Measurements from ENCODE around the gene SLC7A11. TPM values are rescaled to one million over a fixed set of nuclear protein-coding genes. Genes with fewer than 3 reads are reported as not detected.
"Not testable (repeated sequence)": the region's sequence is repeated elsewhere in the genome, so short reads cannot be mapped to it uniquely, and the experiment has no call there.

SLC7A11 gene
- total RNA-seq, 1 donor from 2014 or later: 9.6 TPM

- H3K4me3 ChIP-seq: peak overlapping the region; percentile 43
- peak overlapping the region; percentile 67 for H3K4me2 ChIP-seq
- peak; percentile 19 for DNase-seq (ENCODE audit: low spot score)
- H3K4me1 ChIP-seq: peaks cover 28% of the 10 kb centered on the region
- Mint-ChIP-seq H3K36me3 (peaks cover under 1% of the 10 kb centered on the region), H3K4me3 (peak overlapping the region; percentile 85), H3K27ac (peak overlapping the region; percentile 98), H3K4me1 (peaks cover 32% of the 10 kb centered on the region), H3K9me3 (no peaks in the 10 kb centered on the region), H3K27me3 (ENCODE audit: insufficient read depth, low read depth) (peaks cover 4% of the 10 kb centered on the region)
- H3K9ac ChIP-seq: no peak overlapping the region
- no peak overlapping the region for H3K27ac ChIP-seq
- no peaks in the 10 kb centered on the region for H3K27me3 ChIP-seq
- H4K20me1 ChIP-seq (ENCODE audit: low read depth): no peaks in the 10 kb centered on the region
- H2AFZ ChIP-seq (replicated peaks): peak overlapping the region; percentile 48
- H3K79me2 ChIP-seq (ENCODE audit: low read depth): peaks cover 40% of the 10 kb centered on the region
- H3F3A ChIP-seq (ENCODE audit: low read depth): peaks cover 19% of the 10 kb centered on the region
- no peaks in the 10 kb centered on the region for H3K36me3 ChIP-seq
- TF ChIP-seq EZH2 (IDR thresholded peaks at IDR 0.05): no peak
- no peak for TF ChIP-seq EZH2phosphoT487 (IDR thresholded peaks at IDR 0.05)
- TF ChIP-seq, protein P1, sequence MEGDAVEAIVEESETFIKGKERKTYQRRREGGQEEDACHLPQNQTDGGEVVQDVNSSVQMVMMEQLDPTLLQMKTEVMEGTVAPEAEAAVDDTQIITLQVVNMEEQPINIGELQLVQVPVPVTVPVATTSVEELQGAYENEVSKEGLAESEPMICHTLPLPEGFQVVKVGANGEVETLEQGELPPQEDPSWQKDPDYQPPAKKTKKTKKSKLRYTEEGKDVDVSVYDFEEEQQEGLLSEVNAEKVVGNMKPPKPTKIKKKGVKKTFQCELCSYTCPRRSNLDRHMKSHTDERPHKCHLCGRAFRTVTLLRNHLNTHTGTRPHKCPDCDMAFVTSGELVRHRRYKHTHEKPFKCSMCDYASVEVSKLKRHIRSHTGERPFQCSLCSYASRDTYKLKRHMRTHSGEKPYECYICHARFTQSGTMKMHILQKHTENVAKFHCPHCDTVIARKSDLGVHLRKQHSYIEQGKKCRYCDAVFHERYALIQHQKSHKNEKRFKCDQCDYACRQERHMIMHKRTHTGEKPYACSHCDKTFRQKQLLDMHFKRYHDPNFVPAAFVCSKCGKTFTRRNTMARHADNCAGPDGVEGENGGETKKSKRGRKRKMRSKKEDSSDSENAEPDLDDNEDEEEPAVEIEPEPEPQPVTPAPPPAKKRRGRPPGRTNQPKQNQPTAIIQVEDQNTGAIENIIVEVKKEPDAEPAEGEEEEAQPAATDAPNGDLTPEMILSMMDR (IDR thresholded peaks at IDR 0.05): no peak
- H3K9me3 ChIP-seq (ENCODE audit: low read depth): no peaks in the 10 kb centered on the region
Measured at GRCh38 chr4:138241281-138242075, 671 bp downstream of the SLC7A11 start.

- H3K4me3 Mint-ChIP-seq: peak overlapping the region; percentile 52
- DNase-seq (ENCODE audit: low spot score): no peak
- H3K4me1 Mint-ChIP-seq: peaks cover 32% of the 10 kb centered on the region
- H3K27me3 ChIP-seq: no peaks in the 10 kb centered on the region
- no peak overlapping the region for H3K9ac ChIP-seq
- H3K27me3 Mint-ChIP-seq (ENCODE audit: insufficient read depth, low read depth): peaks cover 4% of the 10 kb centered on the region
- no peaks in the 10 kb centered on the region for H3K9me3 Mint-ChIP-seq
- no peak for TF ChIP-seq EZH2phosphoT487 (IDR thresholded peaks at IDR 0.05)
- TF ChIP-seq EZH2 (IDR thresholded peaks at IDR 0.05): no peak
- TF ChIP-seq, protein P1 (IDR thresholded peaks at IDR 0.05): no peak
- no peaks in the 10 kb centered on the region for H4K20me1 ChIP-seq (ENCODE audit: low read depth)
- peaks cover 28% of the 10 kb centered on the region for H3K4me1 ChIP-seq
- no peak overlapping the region for H3K27ac ChIP-seq
- H3K27ac Mint-ChIP-seq: no peak overlapping the region
- peak overlapping the region; percentile 67 for H3K4me2 ChIP-seq
- H2AFZ ChIP-seq (replicated peaks): no peak overlapping the region
- peaks cover 40% of the 10 kb centered on the region for H3K79me2 ChIP-seq (ENCODE audit: low read depth)
- H3K4me3 ChIP-seq: no peak overlapping the region
- H3K36me3 ChIP-seq: no peaks in the 10 kb centered on the region
- peaks cover 4% of the 10 kb centered on the region for H3K36me3 Mint-ChIP-seq
- H3F3A ChIP-seq (ENCODE audit: low read depth): peaks cover 19% of the 10 kb centered on the region
- H3K9me3 ChIP-seq (ENCODE audit: low read depth): no peaks in the 10 kb centered on the region
Measured at GRCh38 chr4:138239491-138239890, 2.7 kb downstream of the SLC7A11 start.

- Mint-ChIP-seq H3K4me1 (peaks cover 27% of the 10 kb centered on the region), H3K27me3 (ENCODE audit: insufficient read depth, low read depth) (peaks cover 4% of the 10 kb centered on the region), H3K27ac (no peak overlapping the region), H3K36me3 (peaks cover 4% of the 10 kb centered on the region), H3K4me3 (no peak overlapping the region), H3K9me3 (no peaks in the 10 kb centered on the region)
- Histone ChIP-seq H2AFZ (replicated peaks) (no peak overlapping the region), H3K9me3 (ENCODE audit: low read depth) (no peaks in the 10 kb centered on the region), H3K79me2 (ENCODE audit: low read depth) (peaks cover 40% of the 10 kb centered on the region), H3K4me2 (no peak overlapping the region), H3K36me3 (no peaks in the 10 kb centered on the region), H4K20me1 (ENCODE audit: low read depth) (no peaks in the 10 kb centered on the region), H3K27me3 (no peaks in the 10 kb centered on the region), H3K4me1 (peaks cover 23% of the 10 kb centered on the region), H3K27ac (no peak overlapping the region), H3K9ac (no peak overlapping the region), H3F3A (ENCODE audit: low read depth) (peaks cover 19% of the 10 kb centered on the region), H3K4me3 (no peak overlapping the region)
- TF ChIP-seq, protein P1 (IDR thresholded peaks at IDR 0.05): no peak
- no peak for TF ChIP-seq EZH2 (IDR thresholded peaks at IDR 0.05)
- no peak for TF ChIP-seq EZH2phosphoT487 (IDR thresholded peaks at IDR 0.05)
- no peak for DNase-seq (ENCODE audit: low spot score)
Measured at GRCh38 chr4:138238521-138239292, 3.4 kb downstream of the SLC7A11 start.

- H3K27me3 ChIP-seq; H3K27ac ChIP-seq; H3K27me3 Mint-ChIP-seq (ENCODE audit: insufficient read depth, low read depth); H3K36me3 ChIP-seq; H3K9me3 ChIP-seq (ENCODE audit: low read depth); H3K4me3 Mint-ChIP-seq; H3K4me2 ChIP-seq; H3F3A ChIP-seq (ENCODE audit: low read depth); DNase-seq (ENCODE audit: low spot score); H2AFZ ChIP-seq (replicated peaks); H3K9ac ChIP-seq; H3K36me3 Mint-ChIP-seq; H4K20me1 ChIP-seq (ENCODE audit: low read depth); H3K4me3 ChIP-seq; H3K9me3 Mint-ChIP-seq; H3K27ac Mint-ChIP-seq: not testable (repeated sequence)
- H3K4me1 Mint-ChIP-seq: peaks cover 19% of the 10 kb centered on the region
- Histone ChIP-seq H3K4me1 (peaks cover 11% of the 10 kb centered on the region), H3K79me2 (ENCODE audit: low read depth) (peaks cover 40% of the 10 kb centered on the region)
Measured at GRCh38 chr4:138237132-138237531, 5.0 kb downstream of the SLC7A11 start.
